ENCODE measurements around the gene CDK13.

CDK13 gene

GRCh38 chr7:40098810-40099209, 148.8 kb downstream of the CDK13 start:
- TF ChIP-seq FOXM1 (IDR thresholded peaks at IDR 0.05; ENCODE audit: borderline replicate concordance, low read depth) (no peak), EGR1 (IDR thresholded peaks at IDR 0.05) (no peak), TEAD4 (IDR thresholded peaks at IDR 0.05) (no peak), TCF12 (IDR thresholded peaks at IDR 0.05; ENCODE audit: low read depth) (no peak), EP300 (IDR thresholded peaks at IDR 0.05; ENCODE audit: borderline replicate concordance) (no peak)

DNA sequence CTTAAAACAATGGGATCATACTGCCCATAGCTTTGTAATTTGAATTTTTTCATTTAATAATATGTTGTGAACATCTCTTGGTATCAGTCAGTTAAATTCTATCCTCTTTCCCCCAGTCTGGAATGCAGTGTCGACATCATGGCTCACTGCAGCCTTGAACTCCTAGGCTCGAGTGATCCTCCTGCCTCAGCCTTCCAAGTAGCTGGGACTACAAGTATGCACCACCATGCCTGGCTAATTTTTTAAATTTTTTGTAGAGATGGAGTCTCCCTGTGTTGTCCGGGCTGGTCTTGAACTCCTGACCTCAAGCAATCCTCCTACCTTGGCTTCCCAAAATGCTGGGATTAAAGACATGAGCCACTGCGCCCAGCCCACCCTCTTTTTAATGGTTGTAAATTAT, 149.8 kb downstream of the CDK13 start:
- TF ChIP-seq EGR1 (IDR thresholded peaks at IDR 0.05) (no peak), CEBPB (IDR thresholded peaks at IDR 0.05) (no peak), YY1 (IDR thresholded peaks at IDR 0.05; ENCODE audit: low read depth) (no peak)
- TF ChIP-seq, protein P1, sequence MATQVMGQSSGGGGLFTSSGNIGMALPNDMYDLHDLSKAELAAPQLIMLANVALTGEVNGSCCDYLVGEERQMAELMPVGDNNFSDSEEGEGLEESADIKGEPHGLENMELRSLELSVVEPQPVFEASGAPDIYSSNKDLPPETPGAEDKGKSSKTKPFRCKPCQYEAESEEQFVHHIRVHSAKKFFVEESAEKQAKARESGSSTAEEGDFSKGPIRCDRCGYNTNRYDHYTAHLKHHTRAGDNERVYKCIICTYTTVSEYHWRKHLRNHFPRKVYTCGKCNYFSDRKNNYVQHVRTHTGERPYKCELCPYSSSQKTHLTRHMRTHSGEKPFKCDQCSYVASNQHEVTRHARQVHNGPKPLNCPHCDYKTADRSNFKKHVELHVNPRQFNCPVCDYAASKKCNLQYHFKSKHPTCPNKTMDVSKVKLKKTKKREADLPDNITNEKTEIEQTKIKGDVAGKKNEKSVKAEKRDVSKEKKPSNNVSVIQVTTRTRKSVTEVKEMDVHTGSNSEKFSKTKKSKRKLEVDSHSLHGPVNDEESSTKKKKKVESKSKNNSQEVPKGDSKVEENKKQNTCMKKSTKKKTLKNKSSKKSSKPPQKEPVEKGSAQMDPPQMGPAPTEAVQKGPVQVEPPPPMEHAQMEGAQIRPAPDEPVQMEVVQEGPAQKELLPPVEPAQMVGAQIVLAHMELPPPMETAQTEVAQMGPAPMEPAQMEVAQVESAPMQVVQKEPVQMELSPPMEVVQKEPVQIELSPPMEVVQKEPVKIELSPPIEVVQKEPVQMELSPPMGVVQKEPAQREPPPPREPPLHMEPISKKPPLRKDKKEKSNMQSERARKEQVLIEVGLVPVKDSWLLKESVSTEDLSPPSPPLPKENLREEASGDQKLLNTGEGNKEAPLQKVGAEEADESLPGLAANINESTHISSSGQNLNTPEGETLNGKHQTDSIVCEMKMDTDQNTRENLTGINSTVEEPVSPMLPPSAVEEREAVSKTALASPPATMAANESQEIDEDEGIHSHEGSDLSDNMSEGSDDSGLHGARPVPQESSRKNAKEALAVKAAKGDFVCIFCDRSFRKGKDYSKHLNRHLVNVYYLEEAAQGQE (IDR thresholded peaks at IDR 0.05; ENCODE audit: low read depth): no peak

DNA sequence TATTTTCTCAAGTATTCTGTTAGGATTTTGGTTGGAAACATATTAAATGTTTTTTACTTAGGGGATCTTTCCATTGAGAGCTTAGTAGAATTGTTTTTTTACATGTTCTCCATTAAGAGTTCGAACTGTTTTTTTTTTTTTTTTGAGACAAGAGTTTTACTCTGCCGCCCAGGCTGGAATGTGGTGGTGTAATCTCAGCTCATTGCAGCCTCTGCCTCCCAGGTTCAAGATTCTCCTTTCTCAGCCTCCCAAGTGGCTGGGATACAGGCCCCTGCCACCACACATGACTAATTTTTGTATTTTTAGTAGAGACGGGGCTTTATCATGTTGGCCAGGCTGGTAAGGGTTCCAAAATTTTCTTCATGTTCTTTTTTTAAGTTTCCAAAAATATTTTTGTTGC, 151.1 kb downstream of the CDK13 start:
- TF ChIP-seq ZBTB7A (IDR thresholded peaks at IDR 0.05; ENCODE audit: low read depth): no peak
- TF ChIP-seq CREB1 (IDR thresholded peaks at IDR 0.05; ENCODE audit: low read depth): no peak
- TF ChIP-seq CEBPB (IDR thresholded peaks at IDR 0.05): no peak
- no peak for TF ChIP-seq TEAD4 (IDR thresholded peaks at IDR 0.05)
- TF ChIP-seq TAF1 (IDR thresholded peaks at IDR 0.05; ENCODE audit: low read depth): no peak

GRCh38 chr7:40102897-40103296, 152.8 kb downstream of the CDK13 start:
- no peak for TF ChIP-seq YY1 (IDR thresholded peaks at IDR 0.05; ENCODE audit: low read depth)

- no peak for TF ChIP-seq RAD21 (IDR thresholded peaks at IDR 0.05; ENCODE audit: low read depth)
- no peak for TF ChIP-seq ZBTB7A (IDR thresholded peaks at IDR 0.05; ENCODE audit: low read depth)
- TF ChIP-seq EGR1 (IDR thresholded peaks at IDR 0.05): no peak
- TF ChIP-seq NFIC (IDR thresholded peaks at IDR 0.05): no peak
- TF ChIP-seq, protein P2, sequence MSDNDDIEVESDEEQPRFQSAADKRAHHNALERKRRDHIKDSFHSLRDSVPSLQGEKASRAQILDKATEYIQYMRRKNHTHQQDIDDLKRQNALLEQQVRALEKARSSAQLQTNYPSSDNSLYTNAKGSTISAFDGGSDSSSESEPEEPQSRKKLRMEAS (IDR thresholded peaks at IDR 0.05): no peak
- TF ChIP-seq FOXM1 (IDR thresholded peaks at IDR 0.05; ENCODE audit: borderline replicate concordance, low read depth): no peak
- TF ChIP-seq, protein P1 (IDR thresholded peaks at IDR 0.05; ENCODE audit: low read depth): no peak
- TF ChIP-seq CEBPB (IDR thresholded peaks at IDR 0.05): no peak
Observed at GRCh38 chr7:40105879-40106473, 155.9 kb downstream of the CDK13 start.

GRCh38 chr7:40115936-40116335, 165.9 kb downstream of the CDK13 start:
- TF ChIP-seq NFIC (IDR thresholded peaks at IDR 0.05) (no peak), ZBTB7A (IDR thresholded peaks at IDR 0.05; ENCODE audit: low read depth) (no peak), FOXM1 (IDR thresholded peaks at IDR 0.05; ENCODE audit: borderline replicate concordance, low read depth) (no peak), TCF12 (IDR thresholded peaks at IDR 0.05; ENCODE audit: low read depth) (no peak), RAD21 (IDR thresholded peaks at IDR 0.05; ENCODE audit: low read depth) (no peak), EP300 (IDR thresholded peaks at IDR 0.05; ENCODE audit: borderline replicate concordance) (no peak), CREB1 (IDR thresholded peaks at IDR 0.05; ENCODE audit: low read depth) (no peak), EGR1 (IDR thresholded peaks at IDR 0.05) (no peak), TAF1 (IDR thresholded peaks at IDR 0.05; ENCODE audit: low read depth) (no peak), CEBPB (IDR thresholded peaks at IDR 0.05) (no peak)
- TF ChIP-seq, protein P1 (IDR thresholded peaks at IDR 0.05; ENCODE audit: low read depth): no peak
- TF ChIP-seq, protein P3, sequence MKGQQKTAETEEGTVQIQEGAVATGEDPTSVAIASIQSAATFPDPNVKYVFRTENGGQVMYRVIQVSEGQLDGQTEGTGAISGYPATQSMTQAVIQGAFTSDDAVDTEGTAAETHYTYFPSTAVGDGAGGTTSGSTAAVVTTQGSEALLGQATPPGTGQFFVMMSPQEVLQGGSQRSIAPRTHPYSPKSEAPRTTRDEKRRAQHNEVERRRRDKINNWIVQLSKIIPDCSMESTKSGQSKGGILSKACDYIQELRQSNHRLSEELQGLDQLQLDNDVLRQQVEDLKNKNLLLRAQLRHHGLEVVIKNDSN (IDR thresholded peaks at IDR 0.05): no peak
- TF ChIP-seq, protein P2 (IDR thresholded peaks at IDR 0.05): no peak

Data from Ishikawa (cell line).